ENCODE data around the gene TESK1.

Gene TESK1

DNA sequence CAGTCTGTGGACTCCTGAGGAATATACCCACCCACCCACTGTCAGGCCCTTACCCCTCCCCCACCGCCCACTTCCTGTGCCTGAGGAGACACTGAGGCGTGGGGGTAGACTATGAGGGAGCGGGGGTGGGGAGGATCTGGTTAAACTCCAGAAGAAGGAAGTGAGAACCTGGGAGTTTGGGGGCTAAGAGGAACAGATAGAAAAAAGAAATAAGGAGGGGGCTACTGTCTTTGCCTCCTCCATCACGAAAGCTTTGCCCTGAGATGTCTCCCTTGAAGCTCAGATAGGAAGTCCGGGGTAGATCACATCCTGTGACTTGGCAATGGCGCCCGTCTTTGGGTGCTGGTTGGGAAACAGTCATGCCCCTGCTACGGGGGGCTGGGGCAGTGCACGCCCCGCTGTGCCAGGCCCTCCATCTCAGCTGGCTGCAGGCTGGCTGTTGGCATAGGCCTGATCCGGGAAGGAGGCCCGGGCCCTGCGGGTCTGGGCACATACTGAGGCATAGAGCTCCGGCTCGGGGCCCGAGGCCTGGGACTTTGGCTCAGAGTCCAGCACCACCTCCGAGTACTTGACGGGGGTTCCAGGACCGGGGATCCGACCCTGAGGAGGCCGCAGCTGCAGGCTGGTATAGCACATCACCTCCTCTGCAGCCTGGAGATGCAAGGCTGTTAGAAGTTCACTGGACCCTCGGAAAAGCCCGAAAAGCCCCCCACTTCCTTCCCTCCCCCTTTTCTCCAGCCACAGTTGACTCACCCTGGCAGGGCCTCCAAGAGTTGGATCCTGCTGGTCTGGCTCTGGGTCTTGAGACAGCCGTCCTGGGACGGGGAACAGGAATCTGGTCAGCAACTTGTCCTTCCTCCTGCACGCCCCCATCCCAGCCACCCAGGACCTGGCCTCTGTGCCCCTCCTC is 44.6 kb downstream of the TESK1 start:
- DNase-seq = no peak

DNA sequence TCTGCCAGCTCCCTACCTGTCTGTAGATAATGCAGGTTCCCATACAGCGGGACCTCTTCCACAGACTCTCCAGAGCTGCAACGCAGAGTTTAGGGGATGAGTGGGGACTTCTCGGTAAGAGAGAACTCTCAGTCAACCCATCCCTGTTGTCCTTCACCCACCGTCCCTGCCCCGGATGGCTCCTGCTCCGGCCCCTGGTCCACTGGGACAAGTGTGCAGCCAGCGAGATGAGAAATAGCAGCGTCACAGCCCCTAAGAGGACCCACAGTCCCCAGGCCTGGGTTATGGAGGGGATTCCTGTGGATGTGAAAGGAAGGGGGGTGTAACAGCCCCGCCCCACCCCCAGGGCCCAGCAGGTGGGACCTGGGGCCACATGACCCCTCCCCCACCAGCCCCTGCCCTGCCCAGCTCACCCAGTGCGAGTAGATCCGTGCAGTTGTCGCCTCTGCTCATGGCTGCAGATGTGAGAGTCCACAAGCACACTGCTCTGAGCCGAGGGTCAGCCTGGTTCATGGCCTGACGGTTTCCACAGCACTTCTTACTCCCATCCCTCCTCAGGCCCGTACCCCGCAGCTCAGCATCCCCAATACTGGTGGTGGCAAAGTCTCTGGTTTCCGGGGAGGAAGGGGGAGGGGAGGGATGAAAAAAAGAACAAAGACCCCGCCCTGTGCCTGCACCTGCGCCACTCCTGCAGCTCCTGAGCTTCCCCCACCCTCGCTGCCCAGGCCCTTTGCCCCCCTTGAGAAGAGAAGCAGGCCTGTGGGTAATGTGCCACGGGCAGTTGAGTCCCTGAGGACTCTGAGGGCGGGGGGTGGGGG is 45.5 kb downstream of the TESK1 start, which contains the start of gene SIT1:
SIT1 (minus strand) TSS at position 591 of the 818 bp plus-strand sequence; CDS start at position 513, 78 bp downstream.
- no peak for DNase-seq

DNA sequence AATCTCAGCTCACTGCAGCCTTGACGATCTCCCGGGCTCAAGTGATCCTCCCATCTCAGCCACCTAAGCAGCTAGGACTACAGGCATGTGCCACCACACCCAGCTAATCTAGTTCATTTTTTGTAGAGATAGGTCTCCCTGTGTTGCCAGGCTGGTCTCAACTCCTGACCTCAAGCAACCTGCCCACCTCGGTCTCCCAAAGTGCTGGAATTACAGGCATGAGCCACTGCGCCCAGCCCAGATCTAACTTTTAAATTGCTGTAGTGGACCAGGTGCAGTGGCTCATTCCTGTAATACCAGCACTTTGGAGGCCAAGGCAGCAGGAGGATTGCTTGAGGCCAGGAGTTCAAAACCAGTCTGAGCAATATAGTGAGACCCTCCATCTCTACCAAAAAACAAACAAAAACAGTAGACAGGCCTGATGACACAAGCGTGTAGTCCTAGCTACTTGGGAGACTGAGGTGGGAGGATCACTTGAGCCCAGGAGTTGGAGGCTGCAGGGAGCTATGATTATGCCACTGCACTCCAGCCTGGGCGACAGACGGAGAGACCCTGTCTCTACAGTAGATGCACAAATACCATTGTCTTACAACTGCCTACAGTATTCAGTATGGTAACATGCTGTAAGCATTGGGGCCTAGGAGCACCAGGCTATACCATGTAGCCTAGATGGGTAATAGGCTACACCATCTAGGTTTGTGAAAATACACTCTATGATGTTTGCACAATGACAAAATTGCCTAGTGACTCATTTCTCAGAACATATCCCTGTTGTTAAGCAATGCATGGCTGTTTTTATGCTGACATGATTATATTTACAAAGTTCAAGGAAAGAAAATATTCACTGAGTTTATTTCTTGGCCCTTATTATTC is 47.1 kb downstream of the TESK1 start:
- no peak for DNase-seq

DNA sequence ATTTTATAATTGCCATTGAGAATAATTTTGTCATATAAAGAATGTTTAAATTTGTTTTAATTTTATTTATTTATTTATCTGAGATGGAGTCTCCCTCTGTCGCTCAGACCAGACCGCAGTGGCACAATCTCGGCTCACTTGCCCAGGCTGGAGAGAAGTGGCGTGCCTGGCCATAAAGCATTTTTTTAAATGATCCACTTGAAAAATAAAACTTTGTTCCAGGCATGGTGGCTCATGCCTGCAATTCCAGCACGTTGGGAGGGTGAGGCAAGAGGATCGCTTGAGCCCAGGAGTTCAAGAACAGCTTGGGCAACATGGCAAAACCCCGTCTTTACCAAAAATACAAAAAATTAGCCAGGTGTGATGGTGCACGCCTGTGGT is 47.8 kb downstream of the TESK1 start:
- DNase-seq = no peak

DNA sequence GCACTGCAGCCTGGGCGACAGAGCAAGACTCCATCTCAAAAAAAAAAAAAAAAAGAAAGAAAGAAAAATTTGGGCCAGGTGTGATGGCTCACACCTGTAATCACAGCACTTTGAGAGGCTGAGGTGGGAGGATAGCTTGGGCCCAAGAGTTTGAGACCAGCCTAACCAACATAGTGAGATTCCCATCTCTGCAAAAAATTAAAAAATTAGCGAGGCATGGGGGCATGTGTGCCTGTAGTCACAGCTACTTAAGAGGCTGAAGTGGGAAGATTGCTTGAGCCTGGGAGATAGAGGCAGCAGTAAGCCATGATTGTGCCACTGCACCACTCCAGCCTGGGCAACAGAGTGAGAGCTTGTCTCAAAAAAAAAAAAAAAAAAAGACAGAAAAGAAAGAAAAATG is 48.5 kb downstream of the TESK1 start:
- DNase-seq = no peak

DNA sequence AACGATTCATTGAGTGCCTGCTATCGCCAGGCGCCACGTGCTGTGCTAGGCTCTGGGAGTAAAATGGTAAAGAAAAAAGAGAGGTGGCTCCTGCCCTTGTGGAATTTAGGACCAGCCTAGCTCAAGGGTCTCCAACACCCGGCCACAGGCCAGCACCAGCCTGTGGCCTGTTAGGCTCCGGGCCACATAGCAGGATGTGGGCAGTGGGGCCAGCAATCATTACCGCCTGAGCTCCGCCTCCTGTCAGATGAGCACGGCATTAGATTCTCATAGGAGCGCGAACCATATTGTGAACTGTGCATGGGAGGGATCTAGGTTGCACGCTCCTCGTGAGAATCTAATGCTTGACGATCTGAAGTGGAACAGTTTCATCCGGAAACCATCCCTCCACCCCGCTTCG is 51.3 kb downstream of the TESK1 start:
- no peak for DNase-seq

DNA sequence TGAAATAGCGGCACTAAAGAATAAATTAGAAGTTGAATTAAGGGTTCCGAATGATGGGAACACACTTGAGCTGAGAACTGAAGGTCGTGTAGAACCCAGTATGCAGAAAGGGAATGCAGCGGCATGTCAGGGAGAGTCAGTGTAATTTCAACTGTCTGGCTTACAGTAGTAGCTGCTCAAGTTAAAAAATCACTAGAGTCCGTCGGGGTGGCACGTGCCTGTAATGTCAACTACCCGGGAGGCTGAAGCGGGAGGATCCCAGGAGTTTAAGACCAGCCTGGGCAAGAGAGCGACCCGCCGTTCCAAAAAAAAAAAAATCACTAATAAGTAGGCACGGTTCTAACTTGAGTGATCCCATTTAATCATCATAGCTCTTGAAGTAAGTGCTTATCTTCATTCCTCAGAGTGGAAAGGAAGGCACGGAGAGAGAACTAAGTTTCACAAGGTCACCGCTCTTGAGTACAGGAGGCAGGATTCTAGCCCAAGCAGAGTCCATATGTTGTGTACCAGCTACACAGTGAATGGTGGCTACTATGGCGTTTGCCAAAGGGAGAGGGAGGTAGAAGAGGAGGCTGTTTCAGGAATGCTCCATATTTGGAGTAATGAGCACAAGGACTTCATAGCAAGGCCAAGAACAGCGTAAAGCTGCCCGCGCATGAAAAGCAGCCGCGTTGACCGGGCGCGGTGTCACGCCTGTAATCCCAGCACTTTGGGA is 51.9 kb downstream of the TESK1 start:
- no peak for DNase-seq

DNA sequence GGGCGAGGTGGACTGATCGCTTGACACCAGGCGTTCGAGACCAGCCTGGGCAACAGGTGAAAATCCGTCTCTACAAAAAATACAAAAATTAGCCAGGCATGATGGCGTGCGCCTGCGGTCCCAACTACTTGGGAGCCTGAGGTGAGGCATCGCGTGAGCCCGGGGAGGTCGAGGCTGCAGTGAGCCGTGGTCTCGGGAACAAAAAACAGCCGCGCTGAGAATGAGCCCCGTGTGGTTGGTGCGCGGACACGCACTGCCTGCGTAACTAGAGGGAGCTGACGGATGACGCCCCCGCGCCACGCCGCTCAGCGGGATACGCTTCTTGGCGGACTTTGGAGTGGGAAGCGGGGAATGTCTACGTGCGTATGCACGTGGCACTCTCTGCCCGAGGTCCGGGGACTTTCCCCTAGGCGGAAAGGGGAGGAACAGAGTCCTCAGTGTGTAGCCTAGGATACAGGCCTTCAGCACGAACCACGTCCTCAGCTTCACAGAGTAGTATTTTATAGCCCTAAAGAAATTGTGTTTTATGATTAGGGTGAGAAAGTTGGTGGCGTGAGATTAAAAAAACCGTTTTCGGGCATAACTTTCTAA is 52.6 kb downstream of the TESK1 start, which contains the start of gene RMRP:
RMRP (minus strand) TSS at position 474 of the 591 bp plus-strand sequence.
- peak; percentile 98 for DNase-seq

DNA sequence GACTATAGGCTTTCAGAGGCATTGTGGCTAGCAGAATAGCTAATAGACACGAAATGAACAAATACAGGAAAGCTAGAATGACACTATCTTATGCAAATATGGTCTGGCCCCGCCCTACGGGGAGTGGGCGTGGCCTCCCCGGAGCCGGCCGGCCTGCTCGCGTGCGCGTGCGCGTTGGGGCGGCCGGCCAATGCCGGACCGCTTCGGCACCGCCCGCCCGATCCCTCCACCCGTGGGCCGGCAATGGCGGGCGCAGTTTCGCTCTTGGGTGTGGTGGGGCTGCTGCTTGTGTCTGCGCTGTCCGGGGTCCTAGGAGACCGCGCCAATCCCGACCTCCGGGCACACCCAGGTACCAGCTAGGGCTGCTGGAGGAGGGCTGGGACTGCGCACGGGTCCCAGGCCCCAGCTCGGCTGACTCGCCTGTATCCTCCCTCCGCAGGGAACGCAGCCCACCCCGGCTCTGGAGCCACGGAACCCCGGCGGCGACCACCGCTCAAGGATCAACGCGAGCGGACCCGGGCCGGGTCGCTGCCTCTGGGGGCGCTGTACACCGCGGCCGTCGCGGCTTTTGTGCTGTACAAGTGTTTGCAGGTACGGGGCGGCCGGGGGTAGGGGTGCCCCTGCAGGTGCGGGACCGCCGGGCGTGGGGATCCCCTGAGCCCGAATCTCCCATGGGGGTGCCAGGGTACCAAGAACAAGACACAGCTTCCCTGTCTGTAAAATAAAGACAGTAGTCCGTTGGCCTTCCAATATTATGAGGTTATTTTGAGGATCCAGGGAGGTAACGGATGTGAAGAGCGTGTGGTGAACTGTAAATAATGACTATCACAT is 53.3 kb downstream of the TESK1 start, which contains the start of gene CCDC107:
CCDC107 (plus strand) TSS at position 156 of the 831 bp plus-strand sequence; CDS start at position 244, 88 bp downstream.
- DNase-seq = peak; percentile 89

DNA sequence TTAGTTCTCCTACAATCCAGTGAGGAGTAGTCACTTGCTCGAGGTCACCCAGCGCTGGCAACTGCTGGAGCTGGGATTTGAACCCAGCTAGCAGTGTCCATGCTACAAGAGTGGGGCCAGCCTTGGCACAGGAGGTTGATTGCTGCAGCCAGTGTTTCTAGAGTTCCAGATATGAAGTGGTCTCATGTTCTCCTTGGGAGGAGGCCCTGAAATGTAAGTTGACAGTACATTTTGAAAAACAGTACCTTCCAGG is 53.8 kb downstream of the TESK1 start:
- DNase-seq = no peak

DNA sequence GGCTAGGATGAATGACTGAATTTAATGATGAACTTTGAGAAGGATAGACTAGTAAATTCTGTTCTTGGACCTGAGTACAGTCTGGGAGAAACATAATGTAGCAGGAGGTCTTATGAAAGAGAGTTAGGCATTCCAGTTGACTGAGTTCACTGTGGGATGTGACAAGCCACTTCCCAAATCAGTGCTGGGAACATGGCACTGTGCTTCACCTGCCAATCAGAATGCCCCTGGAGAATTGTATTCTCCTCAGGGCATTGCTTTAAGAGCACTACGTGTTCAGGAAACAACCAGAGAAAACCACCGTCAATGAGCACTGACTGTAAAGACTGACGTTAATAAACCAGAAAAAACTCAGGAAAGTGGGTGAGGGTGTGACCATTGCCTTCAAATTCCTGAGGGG is 54.3 kb downstream of the TESK1 start:
- DNase-seq = no peak

Data from NCI-H2081 treated with DMSO at 0.1 percent for 48 hours (cell line).